HL-60 (cell line): ENCODE measurements around the gene NHP2.

Experiments
- DNase-seq, 2 experiments: peaks; one replicate each; pipeline ENCODE4 v3.0.0-alpha.2; 2010 to 2020; ENCODE audit warnings: low read depth in 1 of 2, low spot score in 1 of 2
- H3K27ac ChIP-seq: fragments of 250-450 bp; sonication (Bioruptor Pico); replicated peaks from 2 replicates; pipeline ENCODE4 v1.5.1; 2020; ENCODE audit warnings: mild to moderate bottlenecking, moderate library complexity
- H3K27me3 ChIP-seq: fragments of 250-450 bp; sonication (Bioruptor Pico); 2 replicates; pipeline ENCODE4 v1.5.1; 2021; ENCODE audit warnings: mild to moderate bottlenecking, moderate library complexity; ENCODE audit not compliant: insufficient read depth, poor library complexity, severe bottlenecking
- H3K4me3 ChIP-seq: replicated peaks from 2 replicates; pipeline ENCODE4 v1.5.1; 2011; ENCODE audit warnings: mild to moderate bottlenecking, control low read depth, low read length; ENCODE audit not compliant: insufficient read depth
- CTCF ChIP-seq: IDR thresholded peaks from one replicate; pipeline ENCODE4 v1.5.1; 2011; ENCODE audit warnings: low read length, control low read depth, inconsistent platforms; ENCODE audit not compliant: insufficient read depth
- GABPA ChIP-seq: IDR thresholded peaks from 2 replicates; pipeline ENCODE4 v1.6.1; 2012; ENCODE audit warnings: low read depth
- POLR2AphosphoS5 ChIP-seq: IDR thresholded peaks from 2 replicates; pipeline ENCODE4 v1.6.1; 2012; ENCODE audit warnings: low read depth
- REST ChIP-seq: IDR thresholded peaks from 2 replicates; pipeline ENCODE4 v1.6.1; 2012; ENCODE audit warnings: low read depth; ENCODE audit not compliant: insufficient replicate concordance
- SPI1 ChIP-seq: IDR thresholded peaks from 2 replicates; pipeline ENCODE4 v1.6.1; 2012; ENCODE audit warnings: low read depth, mild to moderate bottlenecking, borderline replicate concordance

Gene NHP2

GRCh38 chr5:178193251-178193809 is 39.6 kb upstream of the NHP2 start:
- H3K4me3 ChIP-seq: no peak overlapping the region
- DNase-seq: no peak
- no peaks in the 10 kb centered on the region for H3K27me3 ChIP-seq
- peak overlapping the region; percentile 42 for H3K27ac ChIP-seq
- TF ChIP-seq POLR2AphosphoS5 (no peak), GABPA (no peak), REST (no peak), SPI1 (no peak), CTCF (no peak)

- DNase-seq: no peak
- no peak overlapping the region for H3K27ac ChIP-seq
- H3K4me3 ChIP-seq: no peak overlapping the region
- no peaks in the 10 kb centered on the region for H3K27me3 ChIP-seq
- TF ChIP-seq CTCF: no peak
- no peak for TF ChIP-seq REST
- no peak for TF ChIP-seq GABPA
Observed at GRCh38 chr5:178192787-178193186, 39.1 kb upstream of the NHP2 start.

GRCh38 chr5:178192244-178192643 is 38.6 kb upstream of the NHP2 start:
- Histone ChIP-seq H3K4me3 (no peak overlapping the region), H3K27me3 (no peaks in the 10 kb centered on the region), H3K27ac (no peak overlapping the region)
- DNase-seq: no peak
- no peak for TF ChIP-seq GABPA
- TF ChIP-seq POLR2AphosphoS5: no peak
- TF ChIP-seq SPI1: no peak
- no peak for TF ChIP-seq CTCF
- TF ChIP-seq REST: no peak
